ENCODE results near the gene PKP3.

DNA sequence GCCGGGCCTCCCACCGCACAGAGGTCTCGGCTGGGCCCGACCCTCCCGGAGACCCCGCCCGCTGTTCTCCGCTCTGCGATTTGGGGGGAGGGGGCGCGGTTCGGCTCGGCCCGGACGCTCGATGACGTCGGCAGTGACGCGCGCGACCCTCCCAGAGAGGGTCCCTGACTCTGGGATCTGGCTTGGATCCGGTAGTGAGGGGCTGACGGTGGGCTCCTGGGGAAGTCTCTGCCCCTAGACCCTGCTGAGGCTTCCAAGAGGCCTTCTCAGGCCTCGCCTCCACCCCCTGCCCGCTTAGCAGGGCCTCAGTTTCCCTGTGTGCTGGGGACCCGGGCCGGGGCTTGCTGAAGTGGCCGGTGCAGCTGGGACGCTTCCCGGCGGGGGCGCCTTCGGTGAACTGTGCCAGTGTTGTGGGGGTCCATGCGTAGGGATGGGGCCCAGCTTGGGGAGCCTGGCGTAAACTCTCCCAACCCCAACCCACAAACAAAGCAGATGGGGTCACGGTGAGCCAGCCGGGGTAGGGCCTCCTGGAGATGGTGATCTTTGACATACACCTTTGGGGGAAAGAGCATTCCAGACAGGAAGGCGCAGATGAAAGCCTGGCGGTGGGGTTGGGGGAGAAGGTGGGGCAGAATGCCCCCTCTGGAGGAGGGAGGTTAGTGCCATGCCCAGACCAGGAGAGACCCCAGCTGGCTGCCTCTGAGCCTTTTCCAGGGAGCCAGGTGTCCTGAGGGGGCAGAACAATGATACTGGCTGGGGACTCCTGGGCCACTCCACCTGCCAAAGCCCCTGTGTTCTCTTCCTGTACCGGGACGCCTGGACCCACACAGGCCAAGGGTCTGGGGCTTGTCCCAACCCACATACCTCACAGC, 23.7 kb upstream of the PKP3 start:
- TF ChIP-seq CTCF (IDR thresholded peaks at IDR 0.05) (no peak), POLR2A (IDR thresholded peaks at IDR 0.05) (no peak)

Measured in lower leg skin (tissue), 3 donors.